ENCODE measurements around the gene SKA3. TPM values are rescaled to one million over a fixed set of nuclear protein-coding genes. Genes with fewer than 3 reads are reported as not detected.
A peak's percentile ranks its signal among the peaks of the same experiment; 100 is the strongest.

Gene SKA3
- total RNA-seq, 6 experiments from 2014 or later: 11.5 to 23.9 (median 21.0) TPM

GRCh38 chr13:21150013-21150412, 26.3 kb downstream of the SKA3 start:
- no peaks in the 10 kb centered on the region for H3K9me3 Mint-ChIP-seq
- H3K36me3 Mint-ChIP-seq (ENCODE audit: low read depth): peaks cover 15% of the 10 kb centered on the region
- TF ChIP-seq, protein P1, sequence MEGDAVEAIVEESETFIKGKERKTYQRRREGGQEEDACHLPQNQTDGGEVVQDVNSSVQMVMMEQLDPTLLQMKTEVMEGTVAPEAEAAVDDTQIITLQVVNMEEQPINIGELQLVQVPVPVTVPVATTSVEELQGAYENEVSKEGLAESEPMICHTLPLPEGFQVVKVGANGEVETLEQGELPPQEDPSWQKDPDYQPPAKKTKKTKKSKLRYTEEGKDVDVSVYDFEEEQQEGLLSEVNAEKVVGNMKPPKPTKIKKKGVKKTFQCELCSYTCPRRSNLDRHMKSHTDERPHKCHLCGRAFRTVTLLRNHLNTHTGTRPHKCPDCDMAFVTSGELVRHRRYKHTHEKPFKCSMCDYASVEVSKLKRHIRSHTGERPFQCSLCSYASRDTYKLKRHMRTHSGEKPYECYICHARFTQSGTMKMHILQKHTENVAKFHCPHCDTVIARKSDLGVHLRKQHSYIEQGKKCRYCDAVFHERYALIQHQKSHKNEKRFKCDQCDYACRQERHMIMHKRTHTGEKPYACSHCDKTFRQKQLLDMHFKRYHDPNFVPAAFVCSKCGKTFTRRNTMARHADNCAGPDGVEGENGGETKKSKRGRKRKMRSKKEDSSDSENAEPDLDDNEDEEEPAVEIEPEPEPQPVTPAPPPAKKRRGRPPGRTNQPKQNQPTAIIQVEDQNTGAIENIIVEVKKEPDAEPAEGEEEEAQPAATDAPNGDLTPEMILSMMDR (IDR thresholded peaks at IDR 0.05): no peak

GRCh38 chr13:21149568-21149967, 26.8 kb downstream of the SKA3 start:
- no peak for DNase-seq
- Mint-ChIP-seq H3K4me1 (ENCODE audit: low read depth) (0 out of 2 replicates have a peak, but pooled peaks cover 6% of the 10 kb centered on the region), H3K4me3 (no peak overlapping the region), H3K27me3 (ENCODE audit: insufficient read depth) (no peaks in the 10 kb centered on the region; the same call in 1 of the 2 replicates), H3K36me3 (ENCODE audit: low read depth) (peaks cover 15% of the 10 kb centered on the region), H3K9me3 (no peaks in the 10 kb centered on the region), H3K27ac (0 out of 2 replicates have a peak overlapping the region, but pooled peaks have one; percentile 37)
- TF ChIP-seq, protein P1 (IDR thresholded peaks at IDR 0.05): no peak

More at GRCh38 chr13:21150013-21150412, 26.3 kb downstream of the SKA3 start:
- no peak overlapping the region for H3K4me3 Mint-ChIP-seq
- no peaks in the 10 kb centered on the region; the same call in 1 of the 2 replicates for H3K27me3 Mint-ChIP-seq (ENCODE audit: insufficient read depth)
- H3K4me1 Mint-ChIP-seq (ENCODE audit: low read depth): 0 out of 2 replicates have a peak, but pooled peaks cover 6% of the 10 kb centered on the region
- peak overlapping the region; percentile 37 for H3K27ac Mint-ChIP-seq
- DNase-seq: no peak

DNA sequence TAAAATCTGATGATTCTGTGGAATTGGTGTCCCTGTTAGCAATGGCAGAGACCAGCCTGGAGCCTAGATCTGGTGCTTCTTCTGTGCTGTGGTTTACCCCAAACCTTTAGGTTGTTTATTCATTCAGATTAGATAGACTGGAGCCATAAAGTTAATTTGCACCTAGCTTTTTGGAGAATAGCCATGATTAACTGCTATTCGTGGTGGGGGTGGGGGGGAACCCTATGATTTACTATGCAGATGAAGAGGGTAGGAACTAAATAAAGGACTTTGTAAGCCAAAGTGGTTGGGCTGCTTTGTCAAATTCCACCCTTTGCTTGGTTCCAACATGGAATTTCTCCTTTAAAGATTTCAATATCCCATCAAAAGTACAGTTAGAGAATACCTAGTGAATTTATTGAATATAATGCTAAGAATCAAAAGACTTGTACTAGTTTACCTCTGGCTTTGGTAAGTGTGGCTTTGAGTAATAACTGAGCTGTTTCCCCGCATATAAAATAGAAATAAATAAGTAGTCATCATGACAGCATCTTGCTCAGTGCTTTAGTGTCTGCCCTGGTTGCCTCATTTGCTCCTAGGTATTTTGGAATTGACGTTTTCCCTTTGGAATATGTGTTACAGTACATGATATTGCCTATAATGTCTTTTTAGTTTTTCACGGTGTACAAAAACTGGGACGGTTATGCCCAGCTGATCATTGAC, 27.6 kb downstream of the SKA3 start:
- no peak overlapping the region for H3K4me3 Mint-ChIP-seq
- TF ChIP-seq, protein P1 (IDR thresholded peaks at IDR 0.05): no peak
- no peaks in the 10 kb centered on the region for H3K9me3 Mint-ChIP-seq
- peaks cover 9% of the 10 kb centered on the region for H3K4me1 Mint-ChIP-seq (ENCODE audit: low read depth)
- H3K27ac Mint-ChIP-seq: no peak overlapping the region; the same call in 1 of the 2 replicates
- DNase-seq: no peak
- H3K27me3 Mint-ChIP-seq (ENCODE audit: insufficient read depth): no peaks in the 10 kb centered on the region; the same call in 1 of the 2 replicates
- peaks cover 16% of the 10 kb centered on the region for H3K36me3 Mint-ChIP-seq (ENCODE audit: low read depth)

DNA sequence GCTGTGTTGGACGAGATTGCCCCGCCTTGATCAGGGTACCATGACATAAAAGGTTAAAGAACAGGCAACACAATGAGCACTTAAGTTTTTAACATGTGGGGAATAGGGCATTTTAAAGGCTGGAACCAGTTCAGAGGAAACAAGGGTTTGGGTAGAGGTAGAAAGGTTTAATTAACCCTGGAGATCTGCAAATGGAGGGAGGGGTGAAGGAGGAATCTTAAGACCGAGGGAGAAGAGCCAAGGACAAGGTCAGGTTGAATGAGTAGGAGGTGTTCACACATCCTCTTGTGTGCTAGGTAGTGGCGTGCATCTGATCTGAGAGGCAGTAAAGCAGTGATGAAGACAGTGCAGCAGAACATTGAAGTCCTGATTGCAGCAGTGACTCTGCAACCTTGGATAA, 28.5 kb downstream of the SKA3 start:
- H3K27ac Mint-ChIP-seq: peak overlapping the region; percentile 9; the same call in 1 of the 2 replicates
- TF ChIP-seq, protein P1 (IDR thresholded peaks at IDR 0.05): no peak
- peaks cover 25% of the 10 kb centered on the region for H3K36me3 Mint-ChIP-seq (ENCODE audit: low read depth)

DNA sequence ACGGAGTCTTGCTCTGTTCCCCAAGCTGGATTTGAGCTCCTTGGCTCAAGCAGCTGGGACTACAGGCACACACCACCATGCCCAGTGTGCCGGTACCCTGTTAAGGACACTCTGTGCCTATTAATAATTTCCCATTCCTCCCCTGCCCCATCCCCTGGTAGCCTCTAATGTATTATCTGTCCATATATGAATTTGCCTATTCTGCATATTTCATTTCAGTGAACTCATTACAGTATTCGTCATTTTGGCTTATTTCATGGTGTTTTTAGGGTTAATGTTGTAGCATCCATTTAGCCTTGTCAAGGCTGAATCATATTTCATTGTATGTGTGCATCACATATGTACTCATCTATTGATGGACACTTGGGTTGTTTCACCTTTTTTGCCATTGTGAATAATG, 33.6 kb downstream of the SKA3 start:
- DNase-seq: no peak
- Mint-ChIP-seq H3K27ac (0 out of 2 replicates have a peak overlapping the region, but pooled peaks have one; percentile 43), H3K4me3 (peak overlapping the region; percentile 77), H3K27me3 (ENCODE audit: insufficient read depth) (peaks cover 6% of the 10 kb centered on the region), H3K9me3 (no peaks in the 10 kb centered on the region), H3K4me1 (ENCODE audit: low read depth) (peaks cover 31% of the 10 kb centered on the region), H3K36me3 (ENCODE audit: low read depth) (peaks cover 41% of the 10 kb centered on the region)
- TF ChIP-seq, protein P1 (IDR thresholded peaks at IDR 0.05): no peak

More for the DNA sequence above, 28.5 kb downstream of the SKA3 start:
- Mint-ChIP-seq H3K4me3 (no peak overlapping the region), H3K27me3 (ENCODE audit: insufficient read depth) (no peaks in the 10 kb centered on the region; the same call in 1 of the 2 replicates), H3K4me1 (ENCODE audit: low read depth) (peaks cover 18% of the 10 kb centered on the region), H3K9me3 (no peaks in the 10 kb centered on the region)
- no peak for DNase-seq

All from HFFc6 (cell line).